Measurements from ENCODE around the gene ACTN2.

DNA sequence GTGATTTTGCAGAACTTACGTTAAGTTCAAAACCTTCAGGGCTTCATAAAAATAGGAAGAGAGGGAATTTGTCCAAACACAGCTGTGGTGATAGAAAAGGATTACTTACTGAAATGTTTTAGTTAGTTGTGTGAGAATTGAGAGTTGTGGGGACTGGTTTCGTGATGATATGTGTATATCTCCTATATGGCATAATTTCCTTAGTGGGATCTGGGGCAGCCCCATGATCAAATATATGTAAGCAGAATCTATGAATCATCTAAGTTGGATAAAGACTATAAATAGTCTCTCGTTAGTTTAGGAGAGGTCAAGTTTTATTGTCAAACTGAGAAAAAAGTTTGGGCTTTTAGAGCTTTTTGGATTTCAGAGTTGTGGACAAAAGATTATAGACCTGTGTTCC, 123.7 kb downstream of the ACTN2 start:
- TF ChIP-seq EZH2 (IDR thresholded peaks at IDR 0.05) (no peak), POLR2AphosphoS5 (IDR thresholded peaks at IDR 0.05; ENCODE audit: borderline replicate concordance, low read depth, low read length) (no peak)
